Effector memory CD8-positive, alpha-beta T cell (primary cell): Measurements from ENCODE around the gene HEXIM1.
A peak's percentile ranks its signal among the peaks of the same experiment; 100 is the strongest.

Experiments
- ATAC-seq: fragments of 150-1000 bp; cut with Tn5 transposase; replicated peaks from 2 replicates; pipeline ENCODE4 v1.10.0; 2021; ENCODE audit warnings: mild to moderate bottlenecking, moderate library complexity
- DNase-seq, 3 experiments: peaks; one replicate each; pipeline ENCODE4 v3.0.0; 2021
- H3K27ac Mint-ChIP-seq, 2 donors: one replicate each; pipeline ENCODE4 v1.8.0; 2022; ENCODE audit warnings: mild to moderate bottlenecking in 2 of 2, mixed read lengths in 2 of 2, moderate library complexity in 2 of 2
- H3K27me3 Mint-ChIP-seq, 2 donors: one replicate each; pipeline ENCODE4 v1.8.0; 2022; ENCODE audit warnings: mixed read lengths in 2 of 2
- H3K36me3 Mint-ChIP-seq: one replicate; pipeline ENCODE4 v1.8.0; 2022; ENCODE audit warnings: mild to moderate bottlenecking, moderate library complexity, mixed read lengths; ENCODE audit not compliant: insufficient read depth
- H3K4me1 Mint-ChIP-seq, 2 donors: one replicate each; pipeline ENCODE4 v1.8.0; 2022; ENCODE audit warnings: low read depth in 2 of 2, mixed read lengths in 2 of 2
- H3K4me3 Mint-ChIP-seq, 2 donors: one replicate each; pipeline ENCODE4 v1.8.0; 2022; ENCODE audit warnings: mild to moderate bottlenecking in 2 of 2, mixed read lengths in 2 of 2, moderate library complexity in 2 of 2
- H3K9me3 Mint-ChIP-seq, 2 donors: one replicate each; pipeline ENCODE4 v1.8.0; 2022; ENCODE audit warnings: mixed read lengths in 2 of 2

The HEXIM1 gene

DNA sequence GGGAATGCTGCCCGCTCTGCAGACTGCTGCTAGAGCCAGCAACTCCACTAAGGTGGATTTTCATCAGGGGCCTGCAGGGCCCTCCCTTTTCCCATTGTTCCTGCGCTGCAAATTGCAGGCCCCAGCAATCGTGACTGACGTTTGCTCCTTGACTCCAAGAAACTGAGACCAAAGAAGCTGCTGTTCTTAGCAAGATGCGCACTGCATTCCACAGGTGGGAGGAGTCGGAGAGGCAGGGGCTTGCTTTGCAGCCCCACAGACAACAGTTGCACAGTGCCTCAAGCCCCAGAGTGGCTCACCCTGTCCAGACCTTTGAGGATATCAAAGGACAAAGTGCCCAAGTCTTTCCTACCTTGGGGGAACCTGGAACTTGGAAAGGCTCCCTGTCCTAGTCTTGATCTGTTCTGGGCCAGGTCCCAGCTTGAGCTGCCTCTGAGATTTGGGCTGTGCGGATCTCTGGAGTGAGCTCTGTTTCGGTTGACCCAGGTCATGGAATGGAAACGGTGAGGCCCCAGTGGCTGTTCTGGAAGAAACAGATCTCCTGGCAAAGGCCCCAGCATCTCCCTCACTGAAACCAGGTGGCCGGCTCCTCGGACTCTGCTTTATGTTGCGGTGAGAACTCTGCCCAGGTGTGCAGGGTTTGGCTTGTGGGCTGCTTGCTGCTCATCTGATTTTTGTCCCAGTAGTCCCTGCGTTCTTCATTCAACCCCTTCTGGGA is 40.8 kb upstream of the HEXIM1 start:
- Mint-ChIP-seq H3K36me3 (peaks cover 41% of the 10 kb centered on the region), H3K27ac (no peak overlapping the region), H3K9me3 (no peaks in the 10 kb centered on the region), H3K4me3 (no peak overlapping the region), H3K4me1 (no peaks in the 10 kb centered on the region), H3K27me3 (no peaks in the 10 kb centered on the region)
- ATAC-seq (no peak), DNase-seq (no peak)

DNA sequence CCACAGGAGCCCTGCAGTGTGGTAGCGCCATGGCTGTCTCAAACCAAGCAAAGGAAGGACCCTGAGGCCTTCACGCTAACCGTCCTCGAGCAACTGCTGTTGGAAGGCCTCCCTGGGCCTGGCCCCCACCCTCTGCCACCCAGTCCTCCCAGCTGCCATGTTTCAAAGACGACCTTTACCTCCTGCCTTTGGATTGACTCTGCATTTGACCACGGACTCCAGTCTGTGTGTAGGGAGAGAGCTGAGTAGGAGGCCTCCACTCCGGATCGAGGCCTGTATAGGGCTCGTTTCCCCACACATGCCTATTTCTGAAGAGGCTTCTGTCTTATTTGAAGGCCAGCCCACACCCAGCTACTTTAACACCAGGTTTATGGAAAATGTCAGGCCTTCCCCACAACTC is 40.2 kb upstream of the HEXIM1 start:
- no peak for DNase-seq
- no peak for ATAC-seq

DNA sequence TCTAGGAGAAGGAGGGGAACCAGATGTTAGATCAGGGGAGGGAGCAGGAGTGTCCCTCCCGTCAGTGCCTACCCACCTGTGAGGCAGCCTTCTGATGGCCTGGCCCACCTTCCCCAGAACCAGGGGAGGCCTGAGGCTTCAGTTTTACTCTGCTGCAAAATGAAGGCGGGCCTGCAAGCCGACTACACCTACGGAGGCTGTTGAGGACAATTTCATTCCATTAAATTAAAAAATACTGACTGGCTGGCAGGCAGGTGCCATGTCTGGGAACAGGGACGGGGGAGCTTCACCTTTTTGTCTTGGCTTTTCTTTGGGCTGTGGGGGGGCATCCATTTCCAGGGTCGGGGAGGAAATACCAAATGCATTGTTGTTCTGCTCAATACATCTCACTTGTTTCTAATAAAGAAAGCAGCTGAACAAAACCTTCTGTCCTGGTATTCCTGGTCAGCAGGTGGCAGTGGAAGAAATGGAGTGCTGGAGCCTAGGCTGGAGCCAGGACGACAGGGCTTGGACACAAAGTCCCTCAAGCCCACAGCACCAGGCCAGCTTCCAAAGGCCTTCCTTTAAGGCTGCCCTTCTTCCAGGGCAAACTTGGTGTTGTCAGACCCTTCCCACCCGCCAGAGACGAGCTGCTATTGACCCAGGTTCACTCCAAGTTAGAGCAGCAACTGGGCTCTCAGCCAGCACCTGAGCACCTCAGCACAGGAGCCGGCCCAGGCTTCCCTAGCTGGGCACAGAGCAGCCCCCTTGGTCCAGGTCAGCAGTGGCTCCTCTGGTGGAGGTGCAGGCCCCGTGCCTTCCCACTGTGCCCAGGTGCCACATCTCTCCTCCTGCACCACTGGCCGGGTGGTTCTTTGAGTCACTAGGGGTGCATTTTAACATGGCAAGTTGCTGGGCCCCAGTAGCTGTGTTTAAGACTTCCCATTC is 39.4 kb upstream of the HEXIM1 start:
- DNase-seq (no peak), ATAC-seq (no peak)
- H3K27me3 Mint-ChIP-seq, result no peaks in the 10 kb centered on the region
- peak overlapping the region; percentile 38 to 53 for H3K27ac Mint-ChIP-seq
- no peak overlapping the region for H3K4me3 Mint-ChIP-seq
- H3K9me3 Mint-ChIP-seq, result no peaks in the 10 kb centered on the region
- H3K4me1 Mint-ChIP-seq, result no peaks in the 10 kb centered on the region
- H3K36me3 Mint-ChIP-seq, result peaks cover 31% of the 10 kb centered on the region

More for the DNA sequence above, 40.2 kb upstream of the HEXIM1 start:
- Mint-ChIP-seq H3K27me3 (no peaks in the 10 kb centered on the region), H3K9me3 (no peaks in the 10 kb centered on the region), H3K4me3 (no peak overlapping the region), H3K4me1 (no peaks in the 10 kb centered on the region), H3K36me3 (peaks cover 36% of the 10 kb centered on the region), H3K27ac (peak overlapping the region in 1 of 2 donors; percentile 38)

DNA sequence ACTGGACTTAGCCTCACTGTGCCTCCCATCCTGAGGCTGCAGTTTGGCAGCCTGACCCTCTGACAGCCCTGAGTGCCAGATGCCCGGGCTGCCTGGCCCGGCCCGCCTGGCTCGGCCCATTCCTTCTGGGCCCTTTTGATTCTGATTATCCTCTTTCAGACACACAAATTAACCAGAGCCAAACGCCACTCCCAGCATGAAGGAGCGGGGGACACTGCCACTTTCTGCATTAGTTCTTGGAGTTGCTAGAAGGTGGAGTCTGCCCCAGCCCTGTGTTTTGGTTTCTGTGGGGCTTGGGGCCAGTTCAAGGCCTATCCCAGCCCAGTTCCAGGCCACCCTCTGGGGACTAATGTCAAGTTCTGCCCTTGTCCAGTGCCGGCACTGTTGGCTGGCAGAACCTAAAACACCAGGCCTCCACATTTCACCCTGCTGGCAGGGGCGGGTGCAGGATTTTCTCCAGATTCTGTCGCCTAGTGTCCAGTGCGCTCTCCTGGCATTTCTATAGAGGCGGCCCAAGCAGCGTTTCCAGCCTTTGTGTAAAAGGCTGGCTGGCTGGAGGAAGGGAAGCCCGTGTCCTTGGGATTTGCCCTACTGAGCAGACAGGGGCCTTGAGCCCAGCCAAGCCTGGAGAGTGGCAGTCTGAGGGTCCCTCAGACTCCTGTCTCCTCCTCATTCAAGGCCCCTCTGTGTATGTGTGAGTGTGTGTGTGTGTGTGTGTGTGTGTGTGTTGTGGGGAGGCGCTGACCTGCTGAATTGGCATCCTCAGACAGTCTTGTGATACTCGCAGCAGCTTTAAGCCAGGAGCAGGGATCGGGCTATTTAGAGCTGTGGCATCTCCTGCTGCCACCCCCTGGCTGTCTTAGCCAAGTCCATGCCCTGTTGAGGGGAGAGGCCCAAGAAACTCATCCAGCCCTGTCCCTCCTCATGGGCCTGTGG is 37.3 kb upstream of the HEXIM1 start:
- DNase-seq (no peak), ATAC-seq (no peak)
- peak overlapping the region in 1 of 2 donors; percentile 35 for H3K27ac Mint-ChIP-seq
- peaks cover 16% of the 10 kb centered on the region for H3K36me3 Mint-ChIP-seq
- H3K4me1 Mint-ChIP-seq, result no peaks in the 10 kb centered on the region
- no peak overlapping the region for H3K4me3 Mint-ChIP-seq
- H3K27me3 Mint-ChIP-seq, result peaks cover 0 to 3% of the 10 kb centered on the region in 2 donors
- no peaks in the 10 kb centered on the region for H3K9me3 Mint-ChIP-seq

DNA sequence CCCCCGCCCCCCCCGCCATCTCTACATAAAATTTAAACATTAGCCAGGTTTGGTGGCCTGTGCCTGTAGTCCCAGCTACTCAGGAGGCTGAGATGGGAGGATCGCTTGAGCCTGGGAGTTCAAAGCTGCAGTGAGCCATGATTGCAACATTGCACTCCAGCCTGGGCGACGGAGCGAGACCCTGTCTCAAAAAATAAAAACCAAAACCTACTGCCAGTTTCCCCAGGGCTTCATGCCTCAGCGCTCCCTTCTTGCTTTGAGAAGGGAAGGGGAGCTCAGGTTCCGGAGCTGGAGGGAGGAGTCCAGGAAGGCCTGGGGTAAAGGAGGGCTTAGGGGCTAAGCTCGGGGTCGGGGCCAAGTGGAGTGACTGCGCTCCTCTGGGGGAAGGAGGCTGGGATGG is 36.4 kb upstream of the HEXIM1 start:
- Mint-ChIP-seq H3K27me3 (peaks cover 0 to 9% of the 10 kb centered on the region in 2 donors), H3K4me3 (no peak overlapping the region), H3K9me3 (no peaks in the 10 kb centered on the region), H3K4me1 (no peaks in the 10 kb centered on the region), H3K27ac (peak overlapping the region in 1 of 2 donors; percentile 35), H3K36me3 (peaks cover 12% of the 10 kb centered on the region)
- no peak for DNase-seq
- no peak for ATAC-seq

DNA sequence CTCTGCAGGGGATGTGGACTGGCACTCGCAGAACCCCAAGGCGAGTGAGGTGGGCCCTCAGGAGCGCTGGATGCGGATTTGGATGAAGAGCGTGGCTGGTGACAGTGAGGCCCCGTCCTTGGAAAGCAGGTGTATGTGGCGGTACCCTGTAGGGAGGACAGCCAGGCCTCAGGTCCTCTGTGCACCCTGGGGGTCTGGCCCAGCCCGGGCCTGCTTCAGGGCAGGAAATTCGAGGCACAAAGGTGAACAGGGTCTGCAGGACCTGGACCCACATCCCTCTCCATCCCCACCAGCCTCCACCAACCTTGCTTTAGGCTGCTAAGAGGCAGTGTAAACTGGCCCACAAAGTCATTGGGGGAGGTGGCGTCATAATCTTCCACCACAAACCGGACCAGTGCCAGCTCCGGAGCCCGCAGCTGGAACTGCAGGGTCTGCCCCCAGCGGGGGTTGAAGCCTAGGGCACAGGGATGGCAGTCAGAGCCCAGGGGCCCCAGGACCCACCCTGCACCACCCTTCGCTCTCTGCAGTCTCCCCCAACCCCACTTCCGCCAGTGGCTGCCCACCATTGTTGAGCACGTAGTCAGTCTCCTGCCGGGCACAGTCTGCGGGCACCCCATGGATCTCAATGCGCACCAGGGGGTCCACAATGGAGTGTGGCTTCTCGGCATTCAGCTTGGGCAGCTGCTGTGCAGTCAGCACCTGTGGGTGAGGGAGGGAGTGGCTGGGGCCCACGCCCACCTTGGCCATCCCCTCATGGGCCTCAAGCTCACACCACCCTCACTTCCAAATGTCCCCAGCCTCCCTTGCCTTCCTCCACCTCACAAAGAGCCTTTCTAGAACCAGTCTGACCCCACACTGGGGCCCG is 35.5 kb upstream of the HEXIM1 start:
- Mint-ChIP-seq H3K4me1 (no peaks in the 10 kb centered on the region), H3K36me3 (peaks cover 8% of the 10 kb centered on the region), H3K27ac (peak overlapping the region in 1 of 2 donors; percentile 46), H3K27me3 (peaks cover 0 to 9% of the 10 kb centered on the region in 2 donors), H3K4me3 (no peak overlapping the region), H3K9me3 (no peaks in the 10 kb centered on the region)
- DNase-seq (no peak), ATAC-seq (no peak)

DNA sequence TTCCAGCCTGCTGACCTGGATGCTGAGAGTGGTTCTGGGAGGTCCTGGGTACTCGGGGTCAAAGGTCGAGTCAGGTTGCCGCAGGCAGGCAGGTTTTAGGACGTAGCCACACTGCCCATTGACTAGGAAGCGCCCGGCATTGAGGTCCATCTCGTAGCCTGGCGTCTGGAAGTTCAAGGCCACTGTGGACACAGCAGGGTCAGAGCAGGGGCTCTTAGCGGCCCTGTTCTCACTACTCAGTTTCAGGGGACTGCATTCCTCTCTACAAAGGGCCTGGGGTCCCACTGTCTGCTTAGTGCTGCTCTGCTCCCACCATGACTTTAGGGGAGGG is 34.9 kb upstream of the HEXIM1 start:
- Mint-ChIP-seq H3K27ac (peak overlapping the region in 1 of 2 donors; percentile 46), H3K36me3 (peaks cover 4% of the 10 kb centered on the region), H3K4me1 (no peaks in the 10 kb centered on the region), H3K4me3 (no peak overlapping the region), H3K9me3 (no peaks in the 10 kb centered on the region), H3K27me3 (peaks cover 0 to 9% of the 10 kb centered on the region in 2 donors)
- DNase-seq (no peak), ATAC-seq (no peak)

DNA sequence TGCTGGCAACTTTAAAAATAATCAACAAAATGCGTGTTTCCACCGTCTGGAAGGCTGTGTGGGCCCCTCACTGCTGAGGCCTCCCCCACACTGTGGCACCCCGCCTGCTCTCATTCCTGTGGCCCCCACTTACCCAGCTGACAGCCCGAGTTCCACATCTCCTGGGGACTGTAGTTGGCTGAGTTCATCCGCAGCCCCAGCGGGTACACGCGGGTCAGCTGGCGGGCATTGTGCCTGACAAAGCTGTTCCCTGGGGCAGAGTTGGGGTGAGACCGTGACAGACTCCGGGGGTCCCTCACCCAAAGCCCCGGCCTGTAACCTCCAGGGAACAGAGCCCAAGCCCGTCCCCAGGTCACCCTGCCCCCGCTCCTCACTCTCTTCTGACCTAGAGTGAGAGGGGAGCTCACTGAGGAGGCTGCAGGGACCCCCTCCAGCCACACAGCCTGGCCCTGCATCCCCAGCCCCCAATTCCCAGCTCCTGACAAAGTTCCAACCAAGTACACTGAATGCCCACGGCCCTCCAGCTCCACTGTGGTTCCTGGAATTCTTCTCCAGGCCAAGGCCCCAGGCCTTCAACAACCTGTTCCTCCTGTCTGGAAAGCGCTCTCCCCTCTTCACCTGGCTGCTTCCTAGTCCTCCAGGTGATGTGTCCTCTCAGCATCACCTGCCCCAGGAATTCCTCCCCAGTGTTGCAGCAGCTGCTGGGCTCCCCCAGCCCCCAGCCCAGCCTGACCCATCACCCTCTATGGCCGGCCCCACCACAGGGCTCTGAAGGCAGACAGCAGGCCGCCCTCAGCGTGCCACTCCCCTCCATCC is 34.0 kb upstream of the HEXIM1 start:
- H3K27ac Mint-ChIP-seq, result no peak overlapping the region
- H3K27me3 Mint-ChIP-seq, result peaks cover 0 to 9% of the 10 kb centered on the region in 2 donors
- DNase-seq (no peak), ATAC-seq (no peak)
- no peaks in the 10 kb centered on the region for H3K4me1 Mint-ChIP-seq
- H3K9me3 Mint-ChIP-seq, result no peaks in the 10 kb centered on the region
- H3K36me3 Mint-ChIP-seq, result peaks cover 3% of the 10 kb centered on the region
- H3K4me3 Mint-ChIP-seq, result no peak overlapping the region

DNA sequence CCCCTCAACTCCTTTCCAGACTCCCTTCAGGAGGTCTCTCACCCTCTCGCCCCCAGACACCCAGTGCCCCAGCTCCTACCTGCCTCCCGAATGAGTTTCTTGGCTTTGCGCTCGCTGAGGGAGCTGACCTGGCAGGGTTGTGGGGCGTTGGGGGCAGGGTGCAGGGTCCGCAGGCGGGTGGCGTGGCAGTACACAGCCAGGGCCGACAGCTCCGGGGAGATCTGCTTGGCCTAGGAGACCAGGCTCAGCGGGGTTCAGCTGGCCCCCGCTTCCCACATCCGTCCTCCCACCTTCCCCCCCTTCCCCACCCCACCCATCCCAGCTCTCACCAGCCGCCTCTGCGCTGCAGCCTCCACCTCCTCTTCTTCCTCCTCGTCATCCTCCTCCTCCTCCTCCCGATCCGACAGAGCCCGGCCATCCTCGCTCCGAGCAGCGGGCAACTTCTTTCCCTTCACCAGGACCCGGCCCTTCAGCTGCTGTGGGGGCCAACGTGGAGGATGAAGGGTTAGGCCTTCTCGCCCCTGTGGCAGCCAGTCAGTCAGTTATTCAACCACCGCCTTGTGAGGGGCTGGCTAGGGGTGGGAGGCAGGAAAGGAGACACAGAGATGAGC is 33.2 kb upstream of the HEXIM1 start:
- no peak for DNase-seq
- Mint-ChIP-seq H3K9me3 (no peaks in the 10 kb centered on the region), H3K27me3 (peaks cover 0 to 9% of the 10 kb centered on the region in 2 donors), H3K27ac (no peak overlapping the region), H3K4me3 (no peak overlapping the region), H3K36me3 (peaks cover 3% of the 10 kb centered on the region), H3K4me1 (no peaks in the 10 kb centered on the region)
- ATAC-seq, result no peak

DNA sequence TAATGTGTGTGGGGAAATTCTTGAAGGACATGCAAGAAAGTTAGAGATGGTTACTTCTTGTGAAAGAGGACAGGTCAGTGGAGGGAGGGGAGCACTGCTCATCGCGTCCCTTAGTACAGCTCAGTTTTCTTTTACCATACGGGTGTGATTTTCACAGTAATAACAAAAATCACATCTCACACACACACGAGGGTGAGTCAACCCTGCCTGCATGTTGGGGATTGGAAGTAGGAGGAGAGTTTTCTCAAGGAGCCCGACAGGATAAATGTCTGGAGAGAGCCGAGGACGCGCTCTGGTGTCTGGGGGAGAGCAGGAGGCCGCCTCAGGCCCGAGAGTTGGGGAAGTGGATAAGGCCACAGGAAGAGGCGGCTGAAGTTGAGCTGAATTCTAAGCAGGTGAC is 32.4 kb upstream of the HEXIM1 start:
- H3K4me3 Mint-ChIP-seq, result no peak overlapping the region
- no peaks in the 10 kb centered on the region for H3K4me1 Mint-ChIP-seq
- ATAC-seq (no peak), DNase-seq (no peak)
- no peaks in the 10 kb centered on the region for H3K9me3 Mint-ChIP-seq
- H3K36me3 Mint-ChIP-seq, result peaks cover 3% of the 10 kb centered on the region
- H3K27me3 Mint-ChIP-seq, result peaks cover 0 to 9% of the 10 kb centered on the region in 2 donors
- peak overlapping the region in 1 of 2 donors; percentile 39 for H3K27ac Mint-ChIP-seq

DNA sequence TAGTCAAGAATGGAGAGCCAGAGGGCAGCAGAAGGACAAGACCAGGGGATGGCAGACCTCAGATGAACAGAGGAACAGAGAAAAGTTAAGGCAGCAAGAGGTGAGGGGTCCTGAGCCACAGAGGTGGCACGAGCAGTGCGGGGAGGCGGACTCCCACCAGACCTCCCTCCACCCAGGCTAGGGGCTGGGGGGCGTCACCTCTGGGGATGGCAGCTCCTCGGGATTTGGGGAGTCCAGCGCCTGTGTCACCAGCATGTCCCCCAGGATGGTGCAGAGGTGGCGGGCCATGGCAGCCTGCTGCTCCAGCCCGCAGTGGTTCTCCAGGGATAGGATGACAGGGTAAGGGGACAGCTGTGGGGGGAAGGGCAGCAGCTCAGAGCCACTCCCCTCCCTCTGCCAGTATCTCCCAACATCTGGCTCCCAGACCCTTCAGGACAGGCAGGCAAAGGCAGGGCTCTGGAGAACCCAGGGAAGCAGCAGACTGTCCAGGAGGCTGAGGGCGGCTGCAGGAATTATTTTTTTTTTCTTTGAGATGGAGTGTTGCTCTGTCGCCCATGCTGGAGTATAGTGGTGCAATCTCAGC is 31.8 kb upstream of the HEXIM1 start:
- DNase-seq (no peak), ATAC-seq (no peak)
- Mint-ChIP-seq H3K27me3 (peaks cover 0 to 14% of the 10 kb centered on the region in 2 donors), H3K4me3 (no peak overlapping the region), H3K27ac (peak overlapping the region; percentile 39 to 57), H3K9me3 (no peaks in the 10 kb centered on the region), H3K4me1 (no peaks in the 10 kb centered on the region), H3K36me3 (peaks cover 3% of the 10 kb centered on the region)
